ENCODE measurements around the gene BCL2. TPM values are rescaled to one million over a fixed set of nuclear protein-coding genes. Genes with fewer than 3 reads are reported as not detected.

BCL2 gene
- total RNA-seq, 1 experiment from 2014 or later = 12.2 TPM

DNA sequence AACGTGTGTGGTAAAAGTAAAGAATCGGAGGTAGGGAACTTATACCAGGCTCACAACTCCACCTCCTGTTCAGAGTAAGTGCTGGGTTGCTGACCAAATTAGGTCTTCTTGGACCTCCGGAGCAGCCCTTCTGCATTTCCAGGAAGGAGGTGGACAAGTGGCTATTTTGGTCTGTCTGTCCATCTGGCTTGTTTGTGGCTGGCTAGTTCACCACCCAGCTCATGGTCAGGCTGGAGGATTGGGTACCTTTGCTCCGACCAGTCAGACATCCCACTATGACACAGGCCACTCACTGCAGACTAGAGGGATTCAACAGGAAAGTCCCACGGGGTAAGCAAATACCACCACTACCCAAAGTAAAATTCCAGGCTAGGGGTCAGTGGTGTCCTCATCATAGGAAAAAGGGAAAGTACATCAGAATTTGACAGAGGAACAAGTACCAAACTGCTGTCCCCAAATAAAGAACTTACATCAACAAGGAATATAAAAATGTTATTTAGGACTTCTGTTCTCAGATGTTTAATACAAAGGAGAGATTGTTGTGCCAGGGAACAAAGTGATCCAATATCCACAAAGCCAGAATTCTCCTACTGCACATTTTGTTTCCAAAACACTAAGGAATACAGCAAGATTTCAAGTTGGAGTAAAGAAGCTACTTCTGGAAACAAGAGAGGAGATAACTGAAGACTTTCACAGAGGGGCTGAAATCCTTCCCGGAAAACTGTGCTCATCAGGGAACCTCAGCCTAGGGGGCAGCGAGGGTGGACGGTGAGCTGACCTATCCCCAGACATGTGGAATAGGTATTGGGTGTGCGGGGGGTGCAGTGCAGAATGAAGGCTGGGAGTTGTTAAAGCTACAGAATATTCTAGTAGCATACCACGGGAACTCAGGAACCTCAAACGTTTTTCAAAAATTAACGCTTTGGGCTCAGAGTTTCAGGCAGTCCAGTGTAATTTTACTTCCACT is 56.9 kb downstream of the BCL2 start:
- DNase-seq (ENCODE audit: extremely low read depth, low read depth) = no peak

DNA sequence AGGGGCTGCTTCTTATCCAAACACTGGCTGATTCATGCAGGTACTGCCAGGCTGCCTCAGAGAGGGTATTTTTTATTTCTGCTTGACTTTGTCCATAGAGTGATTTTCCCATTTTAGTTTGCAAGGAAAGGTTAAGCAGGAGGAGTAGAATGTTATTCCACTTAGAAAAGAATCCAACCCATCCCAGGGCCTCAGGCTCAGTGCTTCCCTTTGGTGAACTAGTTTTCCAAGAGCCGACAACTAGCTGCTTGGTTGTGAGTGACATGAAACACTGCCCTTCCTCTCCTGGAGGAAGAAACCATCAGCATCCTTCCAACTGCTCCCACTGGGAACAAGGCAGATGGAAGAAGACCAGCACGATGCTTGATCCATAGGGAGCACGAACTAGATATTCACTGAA is 58.5 kb downstream of the BCL2 start:
- DNase-seq (ENCODE audit: extremely low read depth, low read depth) = no peak

DNA sequence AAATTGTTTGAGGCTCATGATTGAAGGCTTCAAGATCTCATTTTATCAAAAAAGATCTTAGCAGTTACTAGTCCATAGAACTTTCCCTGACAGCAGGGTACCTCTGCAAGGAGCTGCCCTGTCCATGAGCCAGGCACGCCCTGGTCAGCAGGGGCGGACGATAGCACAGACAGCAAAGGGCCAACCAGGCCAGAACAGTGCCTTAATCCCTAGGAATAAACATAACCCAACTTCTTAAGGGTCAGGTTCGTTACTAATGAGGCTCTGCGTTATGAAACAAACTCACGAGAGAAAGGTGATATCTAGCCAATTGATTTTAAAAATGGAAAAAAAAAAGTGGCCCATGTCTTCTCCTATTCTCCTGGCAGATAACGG is 59.2 kb downstream of the BCL2 start:
- no peak for DNase-seq (ENCODE audit: extremely low read depth, low read depth)

DNA sequence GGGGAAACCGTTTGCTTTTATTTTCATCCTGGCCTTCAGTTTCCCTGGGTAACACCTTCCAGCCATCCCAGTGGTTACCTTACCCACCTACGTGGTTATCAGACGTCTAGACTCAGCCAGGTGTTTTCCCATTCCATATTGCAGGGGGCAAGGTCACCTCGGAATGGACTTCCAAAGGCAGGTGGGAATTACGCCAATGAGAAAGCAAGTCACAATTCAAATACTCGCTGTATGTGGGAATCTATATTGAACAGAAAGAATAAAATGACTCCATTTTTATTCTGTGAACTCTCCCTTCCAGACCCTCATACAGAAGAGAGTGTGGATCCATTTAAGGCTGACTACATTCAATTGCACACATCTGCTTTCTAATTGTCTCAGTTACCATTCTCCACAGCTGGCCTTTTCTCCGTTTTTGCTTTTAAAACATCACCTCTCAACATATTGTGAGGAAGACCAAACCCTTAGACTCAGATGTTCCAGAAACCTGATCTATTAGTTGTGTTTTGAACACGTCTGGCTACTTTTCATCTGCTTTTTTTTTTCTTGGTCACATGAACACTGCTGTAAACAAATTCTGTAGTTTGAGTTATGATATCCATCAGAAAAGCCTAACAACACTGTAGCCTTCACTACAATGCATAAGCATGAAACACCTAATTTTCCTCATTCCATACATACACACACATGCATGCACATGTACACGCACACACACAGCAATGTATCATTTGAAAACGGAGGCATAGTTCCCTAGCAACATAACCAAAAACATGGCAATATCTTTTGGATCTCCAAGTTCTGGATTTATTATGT is 59.8 kb downstream of the BCL2 start:
- no peak for DNase-seq (ENCODE audit: extremely low read depth, low read depth)

DNA sequence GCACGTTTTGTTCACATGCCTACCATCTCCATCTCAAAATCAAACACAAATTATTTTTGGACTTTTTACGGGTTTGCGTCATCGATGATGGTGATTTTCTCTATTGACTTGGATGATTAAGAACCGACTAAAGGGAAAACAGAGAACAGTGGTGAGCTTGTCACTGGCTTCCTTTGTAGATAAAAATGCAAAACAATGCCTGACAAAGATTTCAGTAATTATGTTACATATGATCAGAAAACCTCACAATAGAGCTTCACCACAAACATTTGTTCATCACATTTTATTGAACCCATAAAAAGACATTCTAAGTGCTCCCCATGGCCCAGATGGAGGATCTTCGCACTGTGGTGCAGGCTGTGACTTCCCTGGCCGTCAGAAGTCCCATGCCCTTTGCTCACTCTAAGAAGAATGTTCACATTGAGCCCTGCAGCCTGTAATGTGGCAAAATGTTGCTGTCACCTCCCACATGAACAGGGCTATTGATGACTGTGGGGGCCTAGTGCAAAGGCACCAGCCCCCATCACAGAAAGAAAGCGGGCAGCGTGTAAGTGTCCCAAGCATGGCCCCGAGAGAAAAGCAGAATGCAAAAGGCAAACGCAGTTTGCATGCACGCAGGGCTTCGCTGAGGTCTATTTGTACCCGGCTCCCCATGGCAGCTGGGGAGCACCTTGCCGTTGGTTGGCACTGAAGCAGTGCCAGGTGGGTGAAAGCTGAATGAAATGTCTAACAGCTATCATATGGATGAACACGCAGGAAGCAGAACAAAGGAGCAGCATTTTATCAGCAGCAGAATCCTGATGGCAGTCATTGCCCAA is 60.6 kb downstream of the BCL2 start:
- no peak for DNase-seq (ENCODE audit: extremely low read depth, low read depth)

DNA sequence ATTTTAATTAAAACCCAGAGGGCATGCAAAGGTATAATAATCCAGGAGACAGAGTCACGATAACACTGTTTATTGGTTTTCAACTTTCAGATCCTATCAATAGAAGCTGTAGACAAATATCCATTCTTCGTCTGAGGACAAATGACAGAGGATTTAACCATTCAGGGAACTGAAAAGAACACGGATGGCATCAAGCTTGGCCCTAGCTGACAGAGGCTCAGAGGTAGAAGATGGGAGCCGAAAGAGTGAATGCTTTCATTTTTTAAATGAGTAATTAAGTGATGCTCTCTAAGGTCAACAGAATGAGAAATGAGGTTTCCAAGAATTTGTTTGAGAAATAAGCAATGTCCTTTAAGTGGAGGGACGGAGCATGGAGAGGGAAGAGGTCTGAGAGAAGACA is 62.1 kb downstream of the BCL2 start:
- DNase-seq (ENCODE audit: extremely low read depth, low read depth) = no peak

DNA sequence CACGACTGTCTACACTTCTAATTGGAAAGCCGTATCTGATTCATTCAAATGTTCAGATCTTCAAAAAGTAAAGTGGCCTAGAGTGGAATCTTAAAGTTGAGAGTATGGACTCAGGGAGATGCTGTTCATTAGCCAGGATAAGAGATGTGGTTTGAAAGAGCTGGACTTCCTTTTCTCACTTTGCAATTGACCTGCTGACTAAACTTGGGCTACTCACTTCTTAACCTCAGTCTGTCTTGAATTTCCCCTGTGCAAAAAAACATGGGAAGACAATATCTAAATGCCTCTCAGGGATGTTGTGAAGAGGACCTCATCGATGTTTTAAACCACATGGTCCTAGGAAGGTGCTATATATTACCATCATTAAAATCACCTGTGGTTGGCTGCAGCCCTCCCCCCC is 64.1 kb downstream of the BCL2 start:
- no peak for DNase-seq (ENCODE audit: extremely low read depth, low read depth)

DNA sequence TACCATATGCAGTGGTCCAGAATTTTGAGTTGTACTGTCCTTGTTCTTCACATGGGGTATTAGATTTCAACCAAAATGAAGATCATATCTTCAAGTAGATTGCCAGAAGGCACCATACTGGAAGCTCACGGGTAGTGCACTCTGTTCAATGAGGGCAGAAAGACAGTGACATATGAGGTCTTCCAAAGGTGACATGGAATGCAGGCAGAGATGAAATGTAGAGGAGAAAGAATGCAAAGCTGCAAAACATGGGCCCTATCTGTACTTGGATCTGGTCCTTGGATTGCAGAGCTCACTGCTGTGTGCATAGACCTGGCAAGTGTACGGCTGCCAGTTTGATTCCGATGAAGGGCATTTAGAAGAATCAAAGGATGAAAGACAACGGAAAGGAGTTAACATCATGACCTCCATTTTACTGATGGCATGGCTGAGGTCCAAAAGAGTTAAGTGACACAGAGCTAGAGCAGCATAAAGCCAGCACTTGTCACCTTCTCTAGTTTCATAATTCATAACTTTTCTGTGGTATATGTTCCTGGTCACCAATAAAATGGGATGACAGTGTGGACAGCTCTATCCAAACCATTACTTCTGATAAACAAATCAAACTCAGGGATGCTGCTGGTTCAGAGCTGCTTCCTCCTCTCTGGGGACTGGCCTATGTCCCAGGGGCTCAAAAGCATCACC is 64.7 kb downstream of the BCL2 start:
- no peak for DNase-seq (ENCODE audit: extremely low read depth, low read depth)

DNA sequence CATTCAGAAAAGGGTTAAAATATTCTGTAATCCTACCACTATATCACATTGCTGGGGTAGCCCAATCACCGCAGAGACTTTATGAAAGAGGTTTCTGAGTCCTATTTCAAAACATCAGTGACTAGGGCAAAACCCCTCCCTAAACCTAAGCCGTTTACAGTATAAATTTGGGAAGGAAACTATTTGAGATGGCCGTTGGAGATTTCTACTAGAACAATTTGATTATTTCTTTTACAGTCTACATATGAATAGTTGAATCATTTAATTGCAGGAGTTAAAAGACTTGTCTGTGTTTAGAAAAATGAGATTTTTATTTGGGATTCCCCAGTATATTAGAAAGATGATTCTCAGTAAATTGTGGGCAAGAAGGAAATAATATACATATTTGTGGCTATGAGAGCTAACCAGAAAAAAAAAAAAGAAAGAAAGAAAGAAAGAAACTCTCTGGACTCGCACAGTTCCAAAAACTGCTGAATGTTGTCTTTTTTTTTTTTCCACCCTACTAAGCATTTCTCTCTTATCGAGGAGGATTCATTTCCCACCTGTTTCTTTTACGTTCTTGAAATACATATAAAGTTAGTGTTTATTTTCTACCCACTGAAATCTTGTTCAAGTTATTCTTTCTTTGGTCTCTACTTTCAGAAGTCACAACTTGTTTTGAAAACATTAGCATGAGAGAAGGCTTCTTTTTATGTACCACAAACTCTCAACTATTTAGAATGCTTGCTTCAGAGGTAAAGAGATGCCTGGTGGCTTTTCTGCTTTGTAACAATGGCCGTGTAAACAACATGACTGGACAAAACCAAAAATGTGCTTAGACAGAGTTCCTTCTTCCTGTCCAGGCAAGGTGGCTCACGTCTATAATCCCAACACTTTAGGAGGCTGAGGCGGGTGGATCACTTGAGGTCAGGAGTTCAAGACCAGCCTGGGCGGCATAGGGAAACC is 65.9 kb downstream of the BCL2 start:
- DNase-seq (ENCODE audit: extremely low read depth, low read depth) = no peak

DNA sequence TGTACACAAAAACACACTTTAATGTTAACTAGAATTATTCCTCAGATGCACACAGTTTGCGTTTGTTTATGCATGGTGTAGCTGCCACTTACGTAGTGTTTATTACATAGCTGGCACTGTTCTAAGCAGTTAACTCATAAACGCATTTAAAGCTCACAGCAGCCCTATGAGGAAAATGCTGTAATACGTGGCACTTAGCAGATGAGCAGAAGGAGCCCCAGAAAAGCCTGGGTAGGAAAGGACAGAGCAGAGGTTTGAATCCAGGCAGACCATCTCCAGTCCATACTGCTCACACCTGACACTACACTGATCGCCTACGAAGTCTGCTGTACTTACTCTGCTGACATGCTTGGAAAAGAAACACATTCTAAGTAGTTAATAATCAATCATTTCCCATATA is 66.6 kb downstream of the BCL2 start:
- no peak for DNase-seq (ENCODE audit: extremely low read depth, low read depth)

DNA sequence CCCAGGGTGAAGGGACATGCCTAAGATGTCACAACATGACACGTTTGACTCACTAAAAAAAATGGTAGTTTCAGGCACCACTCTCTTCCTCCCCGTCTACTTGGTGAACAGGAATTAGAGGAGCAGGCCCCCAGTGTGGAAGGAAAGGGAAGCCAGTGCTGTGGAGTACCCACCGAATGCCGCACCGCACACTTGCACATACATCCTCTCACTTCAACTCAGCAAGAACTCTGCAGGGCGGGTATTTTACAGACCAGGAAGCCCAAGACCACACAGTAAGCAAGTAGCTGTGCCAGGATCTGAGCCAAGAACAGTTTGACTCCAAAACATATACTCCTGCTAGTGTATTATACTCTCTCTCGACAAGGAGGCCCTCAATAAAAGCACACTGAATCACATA is 69.8 kb downstream of the BCL2 start:
- no peak for DNase-seq (ENCODE audit: extremely low read depth, low read depth)

DNA sequence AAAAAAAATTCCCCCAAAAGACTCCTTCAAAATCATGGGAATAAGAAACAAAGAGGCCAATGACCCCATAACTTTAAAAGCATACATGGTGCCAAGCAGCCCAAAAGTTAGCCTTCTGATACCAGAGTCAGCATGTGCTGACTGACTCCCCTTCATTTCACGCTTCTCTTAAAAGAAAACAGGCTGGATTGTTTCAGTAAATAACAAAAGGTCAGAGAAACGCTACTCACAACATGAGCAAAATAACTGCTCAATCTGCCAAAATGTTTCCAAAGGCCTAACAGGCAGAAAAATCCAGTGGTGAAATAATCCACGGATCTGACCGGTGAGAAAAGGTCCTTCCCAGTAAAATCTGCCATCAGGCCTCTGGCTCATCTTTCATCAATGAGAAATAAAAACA is 71.6 kb downstream of the BCL2 start:
- no peak for DNase-seq (ENCODE audit: extremely low read depth, low read depth)

DNA sequence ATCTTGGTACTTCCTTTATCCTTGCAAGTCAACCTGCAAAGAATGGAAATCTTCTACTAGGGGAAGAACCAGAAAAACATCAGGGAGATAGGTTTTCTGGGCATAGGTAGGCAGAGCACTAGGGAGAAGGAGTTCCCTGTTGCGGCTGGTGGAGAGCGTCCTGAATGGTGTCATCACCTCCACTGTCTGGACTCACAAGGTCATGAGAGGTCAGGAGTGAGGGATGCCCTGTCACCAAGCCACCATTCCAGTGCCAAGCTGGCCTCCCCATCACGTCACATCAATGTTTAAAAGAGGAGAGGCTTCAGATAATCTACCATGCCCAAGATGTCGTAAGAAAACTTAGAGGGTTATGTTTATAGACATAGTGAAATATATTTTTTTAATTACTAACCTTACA is 72.1 kb downstream of the BCL2 start:
- no peak for DNase-seq (ENCODE audit: extremely low read depth, low read depth)

DNA sequence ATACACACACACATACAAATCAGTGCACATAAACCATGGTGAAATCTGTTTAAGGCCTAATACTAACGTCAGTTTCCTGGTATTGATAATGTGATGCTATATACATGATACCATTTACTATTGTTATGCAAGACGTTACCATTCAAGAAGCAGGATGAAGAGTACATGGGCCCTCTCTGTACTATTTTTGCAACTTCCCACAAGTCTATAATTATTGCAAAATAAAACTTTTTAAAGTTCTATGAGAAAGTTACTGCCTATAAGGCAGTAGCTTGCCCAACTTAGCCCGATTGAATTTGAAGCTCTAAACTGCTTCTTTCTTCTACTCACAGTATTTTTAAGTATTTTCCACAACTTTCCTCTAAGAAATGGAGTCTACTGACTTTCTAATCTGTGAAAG is 74.0 kb downstream of the BCL2 start:
- no peak for DNase-seq (ENCODE audit: extremely low read depth, low read depth)

DNA sequence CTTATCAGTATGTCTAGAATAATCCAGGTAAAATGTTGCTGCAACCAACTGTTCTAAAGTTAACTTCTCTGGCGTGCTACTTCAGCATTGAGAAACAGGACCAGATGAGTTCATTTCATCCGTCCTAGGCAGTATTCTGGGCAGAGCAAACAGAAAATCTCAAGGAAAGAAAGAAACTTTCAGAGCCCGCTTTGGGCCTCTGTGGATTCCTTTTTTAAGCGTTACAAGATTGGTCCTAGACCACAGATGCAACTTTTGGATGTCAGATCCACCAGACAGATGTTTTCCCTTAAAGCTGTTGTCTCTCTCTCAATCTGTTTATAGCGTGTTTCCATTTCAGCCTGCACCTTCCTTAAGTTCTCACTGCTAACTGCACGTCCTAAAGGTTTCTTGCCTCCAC is 75.0 kb downstream of the BCL2 start:
- DNase-seq (ENCODE audit: extremely low read depth, low read depth) = no peak

DNA sequence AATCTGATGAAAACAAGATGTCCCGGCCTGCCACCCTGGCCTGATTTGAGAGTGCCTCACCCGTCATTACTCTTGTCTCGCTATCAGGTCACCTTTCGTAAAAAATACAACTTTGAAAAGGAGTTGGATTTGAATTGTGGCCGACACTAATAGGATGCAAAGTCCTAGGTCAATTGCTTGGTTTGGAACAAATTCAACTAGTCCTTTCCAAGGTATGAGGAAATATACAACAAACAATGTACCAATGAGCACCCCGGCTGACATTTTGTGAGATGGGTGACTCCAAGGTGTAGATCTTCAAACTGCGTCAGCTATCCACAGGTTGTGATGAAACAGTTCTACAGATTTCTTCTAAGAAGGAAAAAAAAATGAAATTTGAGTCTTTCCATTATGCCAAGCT is 77.8 kb downstream of the BCL2 start:
- DNase-seq (ENCODE audit: extremely low read depth, low read depth) = peak; percentile 22

DNA sequence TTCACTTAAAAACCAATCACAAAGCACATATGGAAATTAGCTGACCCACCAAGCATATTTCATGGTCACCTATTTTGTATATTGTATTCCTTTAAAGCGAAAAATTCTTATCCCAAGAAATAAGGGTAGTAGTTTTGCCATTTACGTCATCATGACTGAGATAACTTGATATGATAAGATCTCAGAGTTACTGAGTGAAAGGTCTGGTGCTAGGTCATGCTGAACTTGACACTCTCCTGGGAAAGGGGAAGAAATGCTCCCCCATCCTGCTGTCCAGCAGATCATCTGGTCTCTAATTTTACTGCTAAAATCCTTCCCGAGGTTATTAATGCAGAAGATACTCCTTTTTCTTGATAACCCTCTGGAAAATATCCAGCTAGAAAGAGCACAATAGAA is 78.3 kb downstream of the BCL2 start:
- DNase-seq (ENCODE audit: extremely low read depth, low read depth) = peak; percentile 69

DNA sequence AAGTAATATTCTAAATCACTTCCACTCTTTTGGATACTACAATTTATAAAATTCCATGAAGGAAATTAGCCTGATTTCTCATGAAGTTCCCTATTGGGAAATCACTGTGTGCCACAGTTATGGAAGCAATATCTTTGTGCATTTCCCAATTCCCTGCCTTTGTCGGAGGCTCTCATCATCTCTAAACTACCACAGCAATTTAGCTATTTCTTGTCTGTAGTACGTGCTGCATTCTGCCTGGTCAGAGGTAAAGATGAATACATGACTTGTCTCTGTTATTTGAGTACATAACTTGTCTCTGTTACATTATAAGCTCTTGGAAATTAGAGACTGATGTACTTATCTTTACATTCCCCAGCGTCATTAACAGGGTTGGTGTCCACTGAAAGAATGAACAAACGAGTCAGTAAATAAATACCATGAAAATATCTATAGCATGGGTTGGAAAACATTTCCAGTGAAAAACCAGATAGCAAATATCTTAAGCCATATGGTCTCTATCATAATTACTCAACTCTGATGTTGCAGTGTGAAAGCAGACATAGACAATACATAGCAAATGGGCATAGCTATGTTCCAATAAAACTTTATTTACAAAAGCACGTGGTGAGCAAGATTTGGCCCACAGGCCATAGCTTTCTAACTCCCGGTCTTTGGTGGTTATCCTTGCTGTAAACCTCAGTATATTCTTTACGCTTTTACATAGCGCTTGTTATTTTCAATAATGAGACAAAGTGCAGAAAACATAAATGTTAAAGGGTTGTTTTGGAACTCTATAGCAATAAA is 78.8 kb downstream of the BCL2 start:
- peak; percentile 16 for DNase-seq (ENCODE audit: extremely low read depth, low read depth)

DNA sequence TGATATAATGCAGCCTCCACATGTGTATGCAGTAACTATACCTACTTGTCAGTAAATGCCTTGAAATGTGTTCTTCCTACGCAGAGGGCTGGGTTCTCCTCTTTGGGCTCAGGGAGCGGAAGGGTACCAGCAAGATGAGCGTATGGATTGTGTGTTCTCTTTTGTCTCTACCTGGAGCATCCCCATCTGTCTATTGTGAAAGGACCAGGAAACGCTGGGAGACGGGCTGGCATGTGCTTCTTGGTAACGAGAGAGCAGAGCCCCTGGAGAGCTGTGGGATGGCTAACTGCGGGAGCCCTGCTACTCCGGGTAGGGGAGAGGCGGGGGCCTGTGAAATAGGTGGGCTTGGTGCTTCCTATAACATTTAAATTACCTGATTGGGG is 80.9 kb downstream of the BCL2 start:
- peak; percentile 21 for DNase-seq (ENCODE audit: extremely low read depth, low read depth)

Data from NCI-H460 (cell line).